Psoas muscle (tissue), 8 donors: ENCODE measurements around the gene CDON. TPM values are rescaled to one million over a fixed set of nuclear protein-coding genes. Genes with fewer than 3 reads are reported as not detected.

Experiments used
- ATAC-seq, 4 donors: fragments of 200-7000 bp; cut with Tn5 transposase; one replicate each; pipeline ENCODE4 v1.9.1; 2020; ENCODE audit warnings: moderate library complexity in 3 of 4, mild to moderate bottlenecking in 2 of 4
- DNase-seq, 2 donors: peaks; one replicate each; pipeline ENCODE4 v3.0.0-alpha.2; 2020
- H3K27ac ChIP-seq: fragments of 200-600 bp; one replicate; pipeline ENCODE4 v1.8.0; 2022
- H3K27me3 ChIP-seq, 3 donors: fragments of 200-600 bp in 1 of 3; one replicate each; pipeline versions ENCODE4 v1.6.1 to v1.8.0; 2013 to 2022; ENCODE audit warnings: low read length in 2 of 3, mild to moderate bottlenecking in 2 of 3, moderate library complexity in 1 of 3; ENCODE audit not compliant: insufficient read depth in 3 of 3
- H3K36me3 ChIP-seq, 2 donors: fragments of 200-600 bp in 1 of 2; one replicate each; pipeline versions ENCODE4 v1.6.1 to v1.8.0; 2013 to 2022; ENCODE audit warnings: low read depth in 1 of 2, mild to moderate bottlenecking in 1 of 2, moderate library complexity in 1 of 2; ENCODE audit not compliant: insufficient read depth in 1 of 2
- H3K4me1 ChIP-seq: fragments of 200-600 bp; one replicate; pipeline ENCODE4 v1.8.0; 2022
- H3K4me3 ChIP-seq: fragments of 200-600 bp; one replicate; pipeline ENCODE4 v1.8.0; 2022; ENCODE audit warnings: mild to moderate bottlenecking
- H3K9me3 ChIP-seq: fragments of 200-600 bp; one replicate; pipeline ENCODE4 v1.8.0; 2022
- CTCF ChIP-seq: fragments of 200-600 bp; IDR thresholded peaks from one replicate; pipeline ENCODE4 v1.8.0; 2022; ENCODE audit warnings: antibody characterized with exemption
- WGBS, 3 donors: extraction: QIAGEN DNeasy Blood & Tissue Kit; methylation state at CpG; one replicate each; pipeline versions ENCODE4 v1.1.6 to v1.1.7; 2013; 5-methylcytosine and 5-hydroxymethylcytosine counted together
- intact Hi-C, 2 donors: fragments of 100-400 bp; cut with DNase I; formaldehyde crosslinking; loops; one replicate each; pipeline versions ENCODE4 v1.11.0 to v1.14.2; 2022
- polyA plus RNA-seq, 3 donors: library from polyadenylated mRNA; stranded (reverse); fragments of 200-250 nt; gene quantifications; one replicate each; pipeline ENCODE4 v1.2.3, GENCODE V29; 2013
- total RNA-seq, 4 donors: library from RNA; stranded (reverse); fragmentation: NEBNext Ultra II Directional in 2 of 4; extraction: Animal tissue kit (Norgen Biotek cat#: 25700) in 2 of 4; gene quantifications; one replicate each; pipeline versions ENCODE4 v1.2.1 to v1.2.4, GENCODE V29; 2021 to 2023
- donor health status: healthy with polysubstance abuse.
- donor health status: DM: no; HTN: no; CAD: no; lungs with moderate emphysema.
- donor health status: Bipolar disorder and iron deficiency.
- donor health status: healthy.
- donor health status: DM: yes; HTN: yes; CAD: no.
- donor health status: DM: no; HTN: no; CAD: no.
- donor health status: DM: no; HTN: no; CAD: no.
- donor health status: DM: yes; HTN: yes; CAD: no.

The CDON gene
- total and polyA plus RNA-seq, 7 donors: 0.63 to 5.6 (median 1.3) TPM

DNA sequence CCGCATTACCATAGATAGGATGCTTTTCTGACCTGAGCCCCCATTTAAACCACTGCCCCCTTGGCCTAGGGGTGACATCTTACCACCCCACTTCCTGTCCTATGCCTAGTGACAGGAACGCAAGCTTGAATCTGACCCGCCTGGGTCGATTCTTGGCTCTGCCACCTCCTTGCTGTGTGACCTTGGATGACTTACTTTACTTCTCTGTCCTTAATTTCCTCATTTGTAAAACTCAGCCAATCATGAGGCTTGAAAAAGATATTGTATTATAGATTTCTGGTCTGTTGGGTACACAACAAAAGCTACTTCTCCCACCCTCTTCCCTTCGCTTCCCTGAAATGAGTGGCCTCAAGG lies 39.2 kb upstream of the CDON start:
- no peak for TF ChIP-seq CTCF
- H3K4me1 ChIP-seq: no peaks in the 10 kb centered on the region
- no peaks in the 10 kb centered on the region for H3K36me3 ChIP-seq
- intact Hi-C loops: no loop called here
- DNase-seq (no peak), ATAC-seq (no peak)
- no peaks in the 10 kb centered on the region for H3K27me3 ChIP-seq
- WGBS, 3 donors: 73 to 79% (median 76%) methylated on average over 5 of the region's 5 CpGs
- H3K9me3 ChIP-seq: no peaks in the 10 kb centered on the region
- H3K27ac ChIP-seq: no peak overlapping the region
- no peak overlapping the region for H3K4me3 ChIP-seq

- WGBS, 3 donors: 51 to 67% (median 65%) methylated on average over 11 of the region's 11 CpGs
- no peak for DNase-seq
- Histone ChIP-seq H3K4me3 (no peak overlapping the region), H3K27me3 (no peaks in the 10 kb centered on the region), H3K9me3 (no peaks in the 10 kb centered on the region), H3K4me1 (no peaks in the 10 kb centered on the region), H3K27ac (no peak overlapping the region), H3K36me3 (no peaks in the 10 kb centered on the region)
- no peak for TF ChIP-seq CTCF
- no peak for ATAC-seq
- intact Hi-C loops: no loop called here
These were observed 38.7 kb upstream of the CDON start for GRCh38 chr11:126101251-126101929.

DNA sequence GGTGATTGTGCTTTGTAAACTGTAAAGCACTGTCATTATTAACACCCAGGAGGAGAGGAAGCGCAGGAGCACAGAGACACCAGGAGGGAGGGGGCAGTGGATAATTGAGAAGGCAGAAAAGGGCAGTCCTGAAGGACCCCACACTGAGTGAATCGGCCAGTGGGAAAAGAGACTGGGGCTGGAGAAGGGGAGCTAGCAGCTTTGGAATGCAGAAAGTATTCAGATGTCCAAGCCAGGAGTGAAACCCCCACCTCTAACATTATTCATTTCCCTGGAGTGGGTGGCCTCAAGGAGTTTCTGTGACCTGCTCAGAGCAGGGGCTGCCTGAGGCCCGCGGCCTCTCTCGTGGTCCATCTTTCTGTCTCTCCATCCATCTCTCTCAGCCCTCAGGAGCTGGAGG lies 38.0 kb upstream of the CDON start:
- 64 to 79% (median 69%) methylated on average over 3 to 5 of the region's 5 CpGs for WGBS, 3 donors

GRCh38 chr11:126098204-126098769 lies 35.6 kb upstream of the CDON start:
- no peak for TF ChIP-seq CTCF
- Histone ChIP-seq H3K27me3 (no peaks in the 10 kb centered on the region), H3K4me3 (no peak overlapping the region), H3K4me1 (no peaks in the 10 kb centered on the region), H3K36me3 (no peaks in the 10 kb centered on the region), H3K27ac (no peak overlapping the region), H3K9me3 (no peaks in the 10 kb centered on the region)
- DNase-seq (no peak), ATAC-seq (no peak)
- intact Hi-C loops: no loop called here
- WGBS, 3 donors: 71 to 81% (median 78%) methylated on average over 7 of the region's 7 CpGs

More for the DNA sequence above, 38.0 kb upstream of the CDON start:
- DNase-seq (no peak), ATAC-seq (no peak)
- H3K27me3 ChIP-seq: no peaks in the 10 kb centered on the region
- intact Hi-C loops: no loop called here
- no peaks in the 10 kb centered on the region for H3K36me3 ChIP-seq
- H3K4me1 ChIP-seq: no peaks in the 10 kb centered on the region
- H3K4me3 ChIP-seq: no peak overlapping the region
- no peaks in the 10 kb centered on the region for H3K9me3 ChIP-seq
- TF ChIP-seq CTCF: no peak
- H3K27ac ChIP-seq: no peak overlapping the region

- no peaks in the 10 kb centered on the region for H3K4me1 ChIP-seq
- H3K4me3 ChIP-seq: no peak overlapping the region
- TF ChIP-seq CTCF: no peak
- no peaks in the 10 kb centered on the region for H3K27me3 ChIP-seq
- intact Hi-C loops: no loop called here
- H3K36me3 ChIP-seq: no peaks in the 10 kb centered on the region
- 57 to 78% (median 70%) methylated on average over 4 of the region's 4 CpGs for WGBS, 3 donors
- no peak overlapping the region for H3K27ac ChIP-seq
- DNase-seq (no peak), ATAC-seq (no peak)
- no peaks in the 10 kb centered on the region for H3K9me3 ChIP-seq
These were observed 33.1 kb upstream of the CDON start for GRCh38 chr11:126095745-126096144.
